Gastrocnemius medialis (tissue), 4 donors: ENCODE data around the gene MROH8.

Experiments used
- CTCF ChIP-seq, 5 experiments: fragments of 450-650 bp in 3 of 5; fragments of 200-600 bp in 2 of 5; sonication (generic) in 2 of 5; IDR thresholded peaks in 4 of 5; conservative IDR thresholded peaks in 1 of 5; 1 replicate in 4 of 5; 2 replicates in 1 of 5; pipeline ENCODE4 v1.5.1; 2016 to 2019; ENCODE audit warnings: antibody characterized with exemption in 5 of 5, mild to moderate bottlenecking in 3 of 5, moderate library complexity in 3 of 5
- POLR2A ChIP-seq, 2 donors: fragments of 450-650 bp; IDR thresholded peaks; one replicate each; pipeline ENCODE4 v1.6.1; 2017; ENCODE audit warnings: antibody characterized with exemption in 2 of 2, mild to moderate bottlenecking in 2 of 2, moderate library complexity in 2 of 2

- no peak for TF ChIP-seq CTCF (IDR thresholded peaks at IDR 0.05 in 4 of 5, conservative IDR thresholded peaks at IDR 0.05 in 1 of 5)
- TF ChIP-seq POLR2A (IDR thresholded peaks at IDR 0.05): no peak
Observed at GRCh38 chr20:37189416-37190016, 10.2 kb upstream of the MROH8 start.
